Mesenchymal stem cell (in vitro differentiated cells and primary cell): ENCODE results near the gene HSD17B14.

ENCODE experiments used
- DNase-seq: peaks from one replicate; pipeline ENCODE4 v3.0.0-alpha.2; 2013
- H2AFZ ChIP-seq: one replicate; pipeline ENCODE4 v1.6.1; 2013; ENCODE audit warnings: low read depth, mild to moderate bottlenecking, control low read depth, inconsistent platforms, low read length, moderate library complexity
- H2AK5ac ChIP-seq: 2 replicates; pipeline ENCODE4 v1.6.1; 2013; ENCODE audit warnings: low read length, moderate library complexity, mild to moderate bottlenecking, inconsistent platforms; ENCODE audit not compliant: severe bottlenecking
- H2BK120ac ChIP-seq: one replicate; pipeline ENCODE4 v1.6.1; 2013; ENCODE audit warnings: low read depth, mild to moderate bottlenecking, inconsistent platforms, low read length, moderate library complexity
- H2BK12ac ChIP-seq, 2 experiments: one replicate each; pipeline ENCODE4 v1.6.1; 2013; ENCODE audit warnings: inconsistent platforms in 2 of 2, low read length in 2 of 2, mild to moderate bottlenecking in 2 of 2, moderate library complexity in 2 of 2, control low read depth in 1 of 2
- H2BK15ac ChIP-seq: one replicate; pipeline ENCODE4 v1.6.1; 2013; ENCODE audit warnings: mild to moderate bottlenecking, low read depth, inconsistent platforms; ENCODE audit not compliant: poor library complexity, severe bottlenecking
- H2BK5ac ChIP-seq: 2 replicates; pipeline ENCODE4 v1.6.1; 2013; ENCODE audit warnings: low read depth, mild to moderate bottlenecking, low read length, control low read depth, inconsistent platforms; ENCODE audit not compliant: poor library complexity, severe bottlenecking
- H3K14ac ChIP-seq, 2 experiments: one replicate each; pipeline ENCODE4 v1.6.1; 2013; ENCODE audit warnings: inconsistent platforms in 2 of 2, low read length in 2 of 2, control low read depth in 1 of 2, mild to moderate bottlenecking in 1 of 2, moderate library complexity in 1 of 2
- H3K18ac ChIP-seq, 2 experiments: one replicate each; pipeline ENCODE4 v1.6.1; 2013; ENCODE audit warnings: inconsistent platforms in 2 of 2, low read length in 2 of 2, control low read depth in 1 of 2, low read depth in 1 of 2, mild to moderate bottlenecking in 1 of 2
- H3K23ac ChIP-seq, 2 experiments: one replicate each; pipeline ENCODE4 v1.6.1; 2013; ENCODE audit warnings: inconsistent platforms in 2 of 2, low read length in 2 of 2, mild to moderate bottlenecking in 2 of 2, moderate library complexity in 2 of 2, control low read depth in 1 of 2
- H3K27ac ChIP-seq: 2 replicates; pipeline ENCODE4 v1.5.1; 2013; ENCODE audit warnings: mild to moderate bottlenecking, moderate library complexity, low read length, control low read depth, inconsistent platforms; ENCODE audit not compliant: poor library complexity, severe bottlenecking
- H3K27me3 ChIP-seq, 2 experiments: 2 replicates each; pipeline versions ENCODE4 v1.6.1 to v1.7.0; 2013; ENCODE audit warnings: low read length in 2 of 2, mild to moderate bottlenecking in 2 of 2, moderate library complexity in 2 of 2, control low read depth in 1 of 2, inconsistent platforms in 1 of 2; ENCODE audit not compliant: control insufficient read depth in 1 of 2, insufficient read depth in 1 of 2
- H3K36me3 ChIP-seq, 2 experiments: 2 replicates each; pipeline versions ENCODE4 v1.6.1 to v1.7.0; 2013; ENCODE audit warnings: low read length in 2 of 2, control low read depth in 1 of 2, inconsistent platforms in 1 of 2, low read depth in 1 of 2, mild to moderate bottlenecking in 1 of 2; ENCODE audit not compliant: insufficient read depth in 2 of 2, control insufficient read depth in 1 of 2
- H3K4ac ChIP-seq, 2 experiments: one replicate each; pipeline ENCODE4 v1.6.1; 2013; ENCODE audit warnings: inconsistent platforms in 2 of 2, low read length in 2 of 2, mild to moderate bottlenecking in 2 of 2, moderate library complexity in 2 of 2, control low read depth in 1 of 2, low read depth in 1 of 2
- H3K4me1 ChIP-seq: 2 replicates; pipeline ENCODE4 v1.6.1; 2013; ENCODE audit warnings: low read depth, low read length, control low read depth; ENCODE audit not compliant: control insufficient read depth, insufficient read depth
- H3K4me2 ChIP-seq: 2 replicates; pipeline ENCODE4 v1.6.1; 2013; ENCODE audit warnings: low read length, mild to moderate bottlenecking, inconsistent platforms; ENCODE audit not compliant: poor library complexity, severe bottlenecking
- H3K4me3 ChIP-seq, 2 experiments: 2 replicates each; pipeline versions ENCODE4 v1.5.1 to v1.7.0; 2013; ENCODE audit warnings: low read length in 2 of 2, mild to moderate bottlenecking in 2 of 2, control low read depth in 1 of 2, low read depth in 1 of 2; ENCODE audit not compliant: insufficient read depth in 1 of 2
- H3K79me1 ChIP-seq: replicated peaks from 2 replicates; pipeline ENCODE4 v1.6.1; 2013; ENCODE audit warnings: mild to moderate bottlenecking, control low read depth, low read length, inconsistent platforms; ENCODE audit not compliant: poor library complexity, severe bottlenecking
- H3K9ac ChIP-seq: 2 replicates; pipeline ENCODE4 v1.7.0; 2013; ENCODE audit warnings: mild to moderate bottlenecking, low read length, moderate library complexity
- H3K9me3 ChIP-seq: 2 replicates; pipeline ENCODE4 v1.7.0; 2013; ENCODE audit warnings: mild to moderate bottlenecking, low read length; ENCODE audit not compliant: control insufficient read depth
- H4K8ac ChIP-seq: one replicate; pipeline ENCODE4 v1.6.1; 2013; ENCODE audit warnings: inconsistent platforms, mild to moderate bottlenecking, low read length, moderate library complexity
- H4K91ac ChIP-seq: one replicate; pipeline ENCODE4 v1.6.1; 2013; ENCODE audit warnings: mild to moderate bottlenecking, low read length, inconsistent platforms
- WGBS: methylation state at CpG from one replicate; pipeline ENCODE4 v1.1.7; 2013; ENCODE audit warnings: mixed read lengths; 5-methylcytosine and 5-hydroxymethylcytosine counted together

Gene HSD17B14

GRCh38 chr19:48842789-48843162 is 6.5 kb upstream of the HSD17B14 start:
- Histone ChIP-seq H3K4me3 (no peak overlapping the region), H4K8ac (peak overlapping the region; percentile 16), H3K9me3 (no peaks in the 10 kb centered on the region), H3K27me3 (no peaks in the 10 kb centered on the region), H3K4ac (no peak overlapping the region), H3K36me3 (peaks cover 14 to 55% of the 10 kb centered on the region in 2 experiments), H4K91ac (no peak overlapping the region), H3K79me1 (no peaks in the 10 kb centered on the region), H3K18ac (no peak overlapping the region), H2BK120ac (no peak overlapping the region), H3K4me2 (no peak overlapping the region), H3K14ac (no peak overlapping the region), H2BK12ac (no peak overlapping the region), H3K27ac (no peak overlapping the region), H2BK5ac (no peak overlapping the region), H2BK15ac (peak overlapping the region; percentile 57), H2AK5ac (no peak overlapping the region), H3K9ac (no peak overlapping the region), H3K4me1 (peaks cover 1% of the 10 kb centered on the region), H2AFZ (no peak overlapping the region), H3K23ac (no peak overlapping the region)
- peak; percentile 72 for DNase-seq
- 50% methylated on average over 2 of the region's 2 CpGs for WGBS

DNA sequence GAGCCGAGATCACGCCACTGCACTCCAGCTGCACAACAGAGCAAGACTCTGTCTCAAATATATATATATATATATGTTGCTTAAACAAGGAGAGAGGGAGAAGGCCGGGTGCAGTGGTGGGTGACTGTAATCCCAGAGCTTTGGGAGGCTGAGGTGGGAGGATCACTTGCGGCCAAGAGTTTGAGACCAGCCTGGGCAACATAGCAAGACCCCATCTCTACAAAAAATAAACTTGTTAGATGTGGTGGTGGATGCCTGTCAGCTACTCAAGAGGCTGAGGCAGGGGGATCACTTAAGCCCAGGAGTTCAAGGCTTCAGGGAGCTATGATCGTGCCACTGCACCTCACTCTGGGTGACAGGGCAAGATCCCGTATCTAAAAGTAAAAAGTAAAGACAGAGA is 5.3 kb upstream of the HSD17B14 start:
- H2BK15ac ChIP-seq, result no peak overlapping the region
- no peak overlapping the region for H4K91ac ChIP-seq
- no peak overlapping the region for H3K14ac ChIP-seq
- H3K9ac ChIP-seq, result no peak overlapping the region
- no peak overlapping the region for H3K4me3 ChIP-seq
- H4K8ac ChIP-seq, result no peak overlapping the region
- no peaks in the 10 kb centered on the region for H3K79me1 ChIP-seq
- H3K27ac ChIP-seq, result no peak overlapping the region
- no peak overlapping the region for H2AK5ac ChIP-seq
- H2BK120ac ChIP-seq, result no peak overlapping the region
- no peak for DNase-seq
- H3K4ac ChIP-seq, result no peak overlapping the region
- no peak overlapping the region for H3K4me2 ChIP-seq
- H2AFZ ChIP-seq, result no peak overlapping the region
- H3K36me3 ChIP-seq, result peaks cover 10 to 47% of the 10 kb centered on the region in 2 experiments
- no peak overlapping the region for H3K23ac ChIP-seq
- no peaks in the 10 kb centered on the region for H3K9me3 ChIP-seq
- 100% methylated on average over 2 of the region's 6 CpGs for WGBS
- peaks cover 6% of the 10 kb centered on the region for H3K4me1 ChIP-seq
- H3K27me3 ChIP-seq, result no peaks in the 10 kb centered on the region
- no peak overlapping the region for H3K18ac ChIP-seq
- no peak overlapping the region for H2BK5ac ChIP-seq
- H2BK12ac ChIP-seq, result no peak overlapping the region

DNA sequence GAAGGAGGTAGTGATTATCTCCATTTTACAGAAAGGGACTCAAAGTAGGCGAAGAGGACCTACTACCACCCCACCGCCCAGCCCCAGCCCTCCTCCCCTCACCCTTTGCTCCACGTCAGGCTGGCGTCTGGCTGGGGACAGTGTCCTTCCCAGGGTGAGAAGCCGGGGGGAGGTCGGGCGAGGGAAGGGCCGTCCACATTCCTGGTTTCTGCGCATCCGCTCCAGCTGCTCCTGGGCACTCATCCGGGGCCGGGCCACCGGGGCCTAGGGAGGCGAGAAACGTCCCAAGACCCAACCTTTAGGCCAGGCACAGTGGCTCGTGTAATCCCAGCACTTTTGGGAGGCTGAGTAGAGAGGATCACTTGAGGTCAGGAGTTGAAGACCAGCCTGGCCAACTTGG is 4.8 kb upstream of the HSD17B14 start:
- Histone ChIP-seq H3K27me3 (no peaks in the 10 kb centered on the region), H3K27ac (no peak overlapping the region), H4K8ac (no peak overlapping the region), H4K91ac (no peak overlapping the region), H3K9me3 (no peaks in the 10 kb centered on the region), H2BK15ac (no peak overlapping the region), H3K18ac (no peak overlapping the region), H2BK12ac (no peak overlapping the region), H2BK120ac (no peak overlapping the region), H3K4me2 (no peak overlapping the region), H3K9ac (no peak overlapping the region), H3K23ac (no peak overlapping the region), H3K79me1 (no peaks in the 10 kb centered on the region), H2BK5ac (no peak overlapping the region), H3K36me3 (peaks cover 10 to 42% of the 10 kb centered on the region in 2 experiments), H3K14ac (no peak overlapping the region), H3K4ac (no peak overlapping the region), H3K4me3 (no peak overlapping the region), H2AFZ (no peak overlapping the region), H3K4me1 (peaks cover 8% of the 10 kb centered on the region), H2AK5ac (no peak overlapping the region)
- 97% methylated on average over 10 of the region's 16 CpGs for WGBS
- DNase-seq, result no peak

DNA sequence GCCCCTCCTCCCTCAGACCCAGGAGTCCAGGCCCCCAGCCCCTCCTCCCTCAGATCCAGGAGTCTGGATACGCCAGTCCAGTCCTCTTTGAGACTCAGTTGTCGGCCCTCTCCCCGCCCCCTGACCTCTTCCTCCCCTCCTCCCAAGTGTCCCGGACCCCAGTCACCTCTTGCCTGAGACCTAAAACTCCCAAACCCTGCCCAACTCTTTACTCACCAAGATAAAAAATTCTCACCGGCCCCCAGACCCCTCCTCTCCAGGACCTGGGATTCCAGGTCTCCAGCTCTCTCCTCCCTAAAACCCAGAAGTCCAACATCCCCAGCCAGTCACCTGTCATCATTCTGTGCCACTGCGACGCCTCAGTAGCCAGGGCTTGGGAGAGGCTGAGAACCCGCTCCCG is 1.4 kb upstream of the HSD17B14 start:
- 61% methylated on average over 9 of the region's 9 CpGs for WGBS
- no peak overlapping the region for H2AFZ ChIP-seq
- H3K9ac ChIP-seq, result no peak overlapping the region

More for the DNA sequence above, 1.4 kb upstream of the HSD17B14 start:
- Histone ChIP-seq H3K23ac (no peak overlapping the region), H4K91ac (no peak overlapping the region), H3K27ac (no peak overlapping the region), H3K18ac (peak overlapping the region; percentile 37 to 73), H3K14ac (no peak overlapping the region), H3K9me3 (no peaks in the 10 kb centered on the region), H3K4me1 (peaks cover 11% of the 10 kb centered on the region), H3K27me3 (no peaks in the 10 kb centered on the region), H4K8ac (no peak overlapping the region), H3K36me3 (peaks cover 19 to 36% of the 10 kb centered on the region in 2 experiments), H2BK15ac (no peak overlapping the region), H3K4ac (peak overlapping the region in 1 of 2 experiments; percentile 57), H2BK5ac (no peak overlapping the region), H2BK120ac (peak overlapping the region; percentile 42), H3K4me3 (peak overlapping the region in 1 of 2 experiments; percentile 62), H2BK12ac (no peak overlapping the region), H2AK5ac (peak overlapping the region; percentile 51), H3K4me2 (peak overlapping the region; percentile 97), H3K79me1 (peaks cover 8% of the 10 kb centered on the region)
- DNase-seq, result no peak
